HG02610 (cell line): ENCODE measurements around the gene DNAJB13.
A peak's percentile ranks its signal among the peaks of the same experiment; 100 is the strongest.

Source experiments
- ATAC-seq: cut with Tn5 transposase; IDR thresholded peaks from one replicate; pipeline ENCODE4 v1.9.1; 2021; ENCODE audit warnings: mild to moderate bottlenecking, moderate library complexity; ENCODE audit not compliant: unreplicated experiment

The DNAJB13 gene

GRCh38 chr11:74012074-74012809 is 61.4 kb downstream of the DNAJB13 start:
- ATAC-seq, result no peak

DNA sequence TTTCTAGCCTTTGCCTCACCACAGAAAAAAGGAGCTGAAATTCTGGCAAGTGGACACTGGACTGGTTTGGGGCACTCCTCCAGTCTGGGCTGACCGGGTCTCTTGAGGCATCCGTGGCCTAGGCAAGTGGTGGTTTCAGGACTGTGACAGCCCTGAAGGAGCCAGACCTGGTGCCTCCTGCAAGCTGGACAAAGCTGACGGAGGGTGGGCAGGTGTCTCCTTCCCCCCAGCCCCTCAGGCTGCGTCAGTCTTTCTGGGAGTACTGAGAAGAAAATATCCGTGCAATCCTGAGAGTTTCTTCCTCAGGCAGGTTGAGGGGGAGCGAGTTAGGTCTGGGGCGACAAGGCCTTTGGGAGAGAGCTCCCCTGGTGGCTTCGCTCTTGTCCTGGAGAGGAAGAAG is 62.3 kb downstream of the DNAJB13 start:
- ATAC-seq, result no peak

DNA sequence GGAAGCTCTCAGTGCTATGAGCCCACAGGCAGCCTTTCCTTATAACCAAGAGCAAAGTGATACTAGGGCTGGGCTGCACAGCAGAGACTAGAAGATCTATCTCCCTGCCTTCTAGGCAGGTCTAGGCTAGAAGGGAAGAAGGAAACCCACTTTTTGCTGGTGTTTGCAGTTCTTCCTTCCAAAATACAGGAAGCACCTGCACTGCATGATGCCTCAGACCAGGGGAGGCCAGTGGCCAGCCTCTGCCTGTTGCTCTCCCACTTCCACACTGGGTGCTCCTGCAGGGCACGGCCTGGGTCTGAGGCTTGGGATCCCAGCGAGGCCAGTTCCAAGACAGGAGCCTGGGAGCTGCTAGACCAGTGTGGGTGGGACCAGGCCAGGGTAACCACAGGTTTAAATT is 64.1 kb downstream of the DNAJB13 start:
- ATAC-seq, result no peak

- no peak for ATAC-seq
Observed at GRCh38 chr11:74015919-74016684, 65.3 kb downstream of the DNAJB13 start.

DNA sequence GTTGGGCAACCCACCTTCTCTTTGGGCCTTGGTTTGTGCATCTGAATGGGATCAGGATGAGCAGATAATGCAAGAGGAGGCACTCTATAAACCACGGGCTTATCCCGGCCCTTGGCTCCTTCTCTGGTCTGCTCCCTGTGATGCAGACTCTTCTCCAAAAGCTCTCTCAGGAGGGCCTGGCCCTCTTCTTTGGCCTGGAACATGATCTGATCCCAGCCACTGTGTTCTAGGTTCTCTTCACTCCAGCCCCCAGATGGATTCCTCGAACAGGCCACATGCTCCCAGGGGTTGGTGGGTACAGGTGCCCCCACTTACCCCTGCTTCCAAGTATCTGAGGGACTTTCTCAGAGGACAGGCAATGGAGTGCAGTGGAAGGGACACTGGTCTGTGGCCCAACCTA is 66.8 kb downstream of the DNAJB13 start:
- ATAC-seq, result no peak

DNA sequence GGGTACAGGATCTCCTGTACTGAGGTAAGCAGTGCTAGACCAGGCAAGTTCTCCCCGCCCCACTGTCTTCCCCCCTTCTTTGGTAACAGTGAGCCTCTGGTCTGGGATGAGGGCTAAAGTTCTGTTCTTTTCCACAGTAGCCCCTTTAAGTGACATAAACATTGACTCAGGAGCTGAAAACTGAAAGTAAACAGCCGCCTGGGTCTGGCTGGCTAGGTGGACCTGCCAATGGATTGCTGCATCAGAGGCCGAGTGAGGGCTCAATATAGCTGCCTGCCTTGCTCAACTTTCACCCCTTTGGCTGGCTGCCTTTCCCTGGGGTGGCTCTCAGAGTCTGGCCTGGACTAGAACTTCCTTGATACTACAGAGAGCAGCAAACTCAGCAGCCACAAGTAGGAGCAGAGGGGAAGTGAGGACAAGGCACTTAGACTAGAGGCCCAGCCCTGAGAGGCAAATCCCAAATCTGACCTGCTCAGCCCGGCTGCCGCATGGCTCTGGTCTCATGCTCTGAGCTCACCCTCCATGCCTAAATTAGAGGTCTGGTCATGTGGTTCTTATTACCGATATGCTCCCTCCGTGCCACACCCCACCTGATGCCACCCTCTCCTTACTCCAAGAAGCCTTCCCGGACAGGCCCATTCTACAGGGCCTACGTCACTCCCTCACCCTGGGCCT is 67.6 kb downstream of the DNAJB13 start:
- no peak for ATAC-seq

GRCh38 chr11:74019104-74019738 is 68.4 kb downstream of the DNAJB13 start:
- no peak for ATAC-seq

DNA sequence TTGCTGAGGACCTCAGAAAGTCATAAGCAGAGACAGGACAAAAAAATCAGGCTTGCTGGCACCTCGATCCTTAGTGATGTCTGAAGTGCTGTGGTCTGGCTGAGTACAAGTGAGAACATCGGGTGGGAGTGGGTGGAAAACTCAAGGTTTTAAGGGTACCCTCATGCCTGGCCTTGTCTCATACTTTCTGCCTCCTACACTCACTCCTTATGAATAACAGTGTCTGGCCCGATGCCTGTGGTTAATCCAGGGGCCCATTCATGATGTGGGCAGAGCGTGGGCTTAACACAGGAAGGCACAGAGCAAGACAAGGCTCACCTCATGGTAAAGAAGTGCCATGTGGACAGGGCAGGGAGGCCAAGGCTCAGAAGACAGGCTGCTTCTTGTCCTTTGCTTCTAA is 69.0 kb downstream of the DNAJB13 start:
- ATAC-seq, result peak; percentile 39
